ENCODE data around the gene CA11. TPM values are rescaled to one million over a fixed set of nuclear protein-coding genes. Genes with fewer than 3 reads are reported as not detected.

CA11 gene
- total RNA-seq, 1 experiment from 2014 or later: 12.6 TPM

GRCh38 chr19:48685583-48685982 is 39.6 kb upstream of the CA11 start:
- DNase-seq (ENCODE audit: low read depth, low spot score) (no peak), ATAC-seq (no peak)
- in situ Hi-C loops (cut with HindIII; ENCODE audit: low pct_unique_long_range_greater_than_20kb, low sequenced_read_pairs) (no loop called here), intact Hi-C loops (cut with micrococcal nuclease; ENCODE audit: unreplicated experiment) (no loop called here)
- Histone ChIP-seq H3K9me3 (ENCODE audit: control insufficient read depth, insufficient read depth, low read depth, low read length) (no peaks in the 10 kb centered on the region), H3K4me1 (ENCODE audit: control insufficient read depth, insufficient read depth, low read length) (no peaks in the 10 kb centered on the region), H3K27me3 (ENCODE audit: control insufficient read depth, insufficient read depth, low read length) (no peaks in the 10 kb centered on the region), H3K36me3 (ENCODE audit: control insufficient read depth, insufficient read depth, low read length) (no peaks in the 10 kb centered on the region), H3K4me3 (ENCODE audit: low read depth in 2 of 2, low read length in 2 of 2) (no peak overlapping the region), H3K27ac (ENCODE audit: low read length) (no peak overlapping the region)
- CTCF ChIA-PET: no interaction called here
- POLR2A ChIA-PET: no interaction called here
- TF ChIP-seq, protein P1, sequence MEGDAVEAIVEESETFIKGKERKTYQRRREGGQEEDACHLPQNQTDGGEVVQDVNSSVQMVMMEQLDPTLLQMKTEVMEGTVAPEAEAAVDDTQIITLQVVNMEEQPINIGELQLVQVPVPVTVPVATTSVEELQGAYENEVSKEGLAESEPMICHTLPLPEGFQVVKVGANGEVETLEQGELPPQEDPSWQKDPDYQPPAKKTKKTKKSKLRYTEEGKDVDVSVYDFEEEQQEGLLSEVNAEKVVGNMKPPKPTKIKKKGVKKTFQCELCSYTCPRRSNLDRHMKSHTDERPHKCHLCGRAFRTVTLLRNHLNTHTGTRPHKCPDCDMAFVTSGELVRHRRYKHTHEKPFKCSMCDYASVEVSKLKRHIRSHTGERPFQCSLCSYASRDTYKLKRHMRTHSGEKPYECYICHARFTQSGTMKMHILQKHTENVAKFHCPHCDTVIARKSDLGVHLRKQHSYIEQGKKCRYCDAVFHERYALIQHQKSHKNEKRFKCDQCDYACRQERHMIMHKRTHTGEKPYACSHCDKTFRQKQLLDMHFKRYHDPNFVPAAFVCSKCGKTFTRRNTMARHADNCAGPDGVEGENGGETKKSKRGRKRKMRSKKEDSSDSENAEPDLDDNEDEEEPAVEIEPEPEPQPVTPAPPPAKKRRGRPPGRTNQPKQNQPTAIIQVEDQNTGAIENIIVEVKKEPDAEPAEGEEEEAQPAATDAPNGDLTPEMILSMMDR (IDR thresholded peaks at IDR 0.05): no peak
- TF ChIP-seq SIN3A (IDR thresholded peaks at IDR 0.05; ENCODE audit: borderline replicate concordance, insufficient read depth, low read depth, low read length): no peak
- no TSS peak for BruUV-seq (replicated peaks)

DNA sequence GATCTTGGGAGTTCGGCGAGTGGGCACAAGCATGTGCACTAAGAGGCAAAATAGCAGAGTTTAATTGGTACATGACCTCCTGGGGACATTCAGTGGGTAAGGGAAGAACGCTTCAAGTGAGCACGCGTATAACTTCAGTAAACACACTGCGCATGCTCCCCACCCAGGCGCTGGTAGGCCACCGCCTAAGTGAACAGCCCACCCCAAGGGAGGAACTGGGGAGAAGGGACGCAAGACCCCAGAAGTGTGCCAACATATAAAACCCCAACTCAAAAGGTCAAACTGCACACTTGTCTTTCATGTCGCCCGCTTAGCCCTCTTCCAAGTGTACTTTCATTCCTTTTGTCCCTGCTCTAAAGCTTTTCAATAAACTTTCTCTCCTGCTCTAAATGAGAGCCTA is 37.4 kb upstream of the CA11 start:
- ChIA-PET POLR2A (no interaction called here), CTCF (no interaction called here)
- no peaks in the 10 kb centered on the region for H3K27me3 ChIP-seq (ENCODE audit: control insufficient read depth, insufficient read depth, low read length)
- intact Hi-C loops (cut with micrococcal nuclease; ENCODE audit: unreplicated experiment): no loop called here
- H3K4me1 ChIP-seq (ENCODE audit: control insufficient read depth, insufficient read depth, low read length): no peaks in the 10 kb centered on the region
- TF ChIP-seq POLR2AphosphoS5 (IDR thresholded peaks at IDR 0.05; ENCODE audit: low read depth, low read length): no peak
- no peak for TF ChIP-seq TCF7L2 (IDR thresholded peaks at IDR 0.05; ENCODE audit: low read depth, low read length)
- TF ChIP-seq REST (IDR thresholded peaks at IDR 0.05; ENCODE audit: insufficient read depth in 1 of 2, low read depth in 2 of 2, low read length in 1 of 2): no peak
- TF ChIP-seq SIN3A (IDR thresholded peaks at IDR 0.05; ENCODE audit: borderline replicate concordance, insufficient read depth, low read depth, low read length): no peak
- TF ChIP-seq, protein P1 (IDR thresholded peaks at IDR 0.05): no peak
- H3K9me3 ChIP-seq (ENCODE audit: control insufficient read depth, insufficient read depth, low read depth, low read length): no peaks in the 10 kb centered on the region
- in situ Hi-C loops (cut with HindIII; ENCODE audit: low pct_unique_long_range_greater_than_20kb, low sequenced_read_pairs): no loop called here
- no TSS peak for BruUV-seq (replicated peaks)
- DNase-seq (ENCODE audit: low read depth, low spot score): no peak
- no peak overlapping the region for H3K4me3 ChIP-seq (ENCODE audit: low read depth in 2 of 2, low read length in 2 of 2)
- no peak for ATAC-seq
- no peaks in the 10 kb centered on the region for H3K36me3 ChIP-seq (ENCODE audit: control insufficient read depth, insufficient read depth, low read length)
- no peak overlapping the region for H3K27ac ChIP-seq (ENCODE audit: low read length)

DNA sequence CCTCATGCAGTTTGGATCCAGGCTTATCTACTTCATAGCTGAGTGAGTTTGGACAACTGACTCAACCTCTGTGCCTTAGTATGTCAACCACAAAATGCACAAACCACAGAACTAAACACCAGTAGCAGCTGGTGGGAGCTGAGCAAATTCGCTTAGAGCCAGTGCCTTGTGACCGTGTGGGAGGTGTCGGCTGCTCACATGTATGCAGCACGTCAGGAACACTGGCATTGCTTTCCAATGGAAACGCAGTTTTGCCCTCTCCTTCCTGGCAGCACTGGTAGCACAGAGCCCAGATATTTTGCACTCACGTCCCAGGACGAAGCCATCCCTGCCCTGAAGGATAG is 35.1 kb upstream of the CA11 start:
- intact Hi-C loops (cut with micrococcal nuclease; ENCODE audit: unreplicated experiment) (no loop called here), in situ Hi-C loops (cut with HindIII; ENCODE audit: low pct_unique_long_range_greater_than_20kb, low sequenced_read_pairs) (no loop called here)
- DNase-seq (ENCODE audit: low read depth, low spot score) (no peak), ATAC-seq (no peak)
- Histone ChIP-seq H3K36me3 (ENCODE audit: control insufficient read depth, insufficient read depth, low read length) (no peaks in the 10 kb centered on the region), H3K27ac (ENCODE audit: low read length) (no peak overlapping the region), H3K4me1 (ENCODE audit: control insufficient read depth, insufficient read depth, low read length) (no peaks in the 10 kb centered on the region), H3K27me3 (ENCODE audit: control insufficient read depth, insufficient read depth, low read length) (no peaks in the 10 kb centered on the region), H3K9me3 (ENCODE audit: control insufficient read depth, insufficient read depth, low read depth, low read length) (no peaks in the 10 kb centered on the region), H3K4me3 (ENCODE audit: low read depth in 2 of 2, low read length in 2 of 2) (no peak overlapping the region)
- ChIA-PET CTCF (no interaction called here), POLR2A (no interaction called here)
- no TSS peak for BruUV-seq (replicated peaks)
- TF ChIP-seq POLR2AphosphoS5 (IDR thresholded peaks at IDR 0.05; ENCODE audit: low read depth, low read length) (no peak), SIN3A (IDR thresholded peaks at IDR 0.05; ENCODE audit: borderline replicate concordance, insufficient read depth, low read depth, low read length) (no peak), TCF7L2 (IDR thresholded peaks at IDR 0.05; ENCODE audit: low read depth, low read length) (no peak), REST (IDR thresholded peaks at IDR 0.05; ENCODE audit: insufficient read depth in 1 of 2, low read depth in 2 of 2, low read length in 1 of 2) (no peak)
- TF ChIP-seq, protein P1 (IDR thresholded peaks at IDR 0.05): no peak
